Ureter (tissue), 1 donor: ENCODE measurements around the gene ZNF616. TPM values are rescaled to one million over a fixed set of nuclear protein-coding genes. Genes with fewer than 3 reads are reported as not detected.
"Not testable (repeated sequence)": the region's sequence is repeated elsewhere in the genome, so short reads cannot be mapped to it uniquely, and the experiment has no call there.

Experiments used
- DNase-seq: peaks from one replicate; pipeline ENCODE4 v3.0.0-alpha.2; 2020; ENCODE audit warnings: low spot score
- total RNA-seq: library from RNA; stranded (reverse); gene quantifications from one replicate; pipeline ENCODE4 v1.2.4, GENCODE V29; 2023
- donor health status: DM: yes; HTN: yes; CAD: no.

ZNF616 gene
- total RNA-seq, 1 donor from 2014 or later: 16.0 TPM

GRCh38 chr19:52110780-52111179, 29.0 kb downstream of the ZNF616 start:
- no peak for DNase-seq

- no peak for DNase-seq
Measured at GRCh38 chr19:52102782-52103181, 37.0 kb downstream of the ZNF616 start.

DNA sequence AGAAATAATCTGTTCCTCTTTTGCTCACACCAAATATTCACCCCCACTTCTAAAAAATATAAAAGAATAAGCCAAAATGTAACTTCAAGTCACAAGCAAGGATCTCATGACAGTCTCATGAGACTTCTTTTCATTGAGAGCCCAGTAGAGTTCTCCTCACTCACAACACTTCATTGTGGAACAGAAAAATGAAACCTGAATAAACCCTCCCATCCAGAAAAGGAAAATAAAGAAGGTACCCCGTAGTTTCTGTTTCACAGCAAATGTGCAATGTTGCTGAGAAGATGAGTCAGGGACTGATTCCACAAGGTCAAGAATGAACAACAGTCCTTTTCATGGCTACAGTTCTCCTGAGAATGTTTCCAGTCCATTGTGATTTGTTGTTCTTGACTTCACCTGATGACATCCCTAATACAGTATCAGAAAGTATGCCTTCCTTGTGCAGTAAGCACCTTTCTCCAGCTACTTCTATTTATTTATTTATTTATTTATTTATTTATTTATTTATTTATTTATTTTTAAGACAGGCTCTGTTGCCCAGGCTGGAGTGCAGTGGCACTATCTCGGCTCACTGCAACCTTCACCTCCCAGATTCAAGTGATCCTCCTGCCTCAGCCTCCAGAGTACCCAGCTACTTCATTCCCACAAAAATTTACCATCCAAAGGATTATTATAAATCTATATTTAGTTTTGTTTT, 37.7 kb downstream of the ZNF616 start:
- no peak for DNase-seq

GRCh38 chr19:52099497-52100138, 40.1 kb downstream of the ZNF616 start:
- no peak for DNase-seq

DNA sequence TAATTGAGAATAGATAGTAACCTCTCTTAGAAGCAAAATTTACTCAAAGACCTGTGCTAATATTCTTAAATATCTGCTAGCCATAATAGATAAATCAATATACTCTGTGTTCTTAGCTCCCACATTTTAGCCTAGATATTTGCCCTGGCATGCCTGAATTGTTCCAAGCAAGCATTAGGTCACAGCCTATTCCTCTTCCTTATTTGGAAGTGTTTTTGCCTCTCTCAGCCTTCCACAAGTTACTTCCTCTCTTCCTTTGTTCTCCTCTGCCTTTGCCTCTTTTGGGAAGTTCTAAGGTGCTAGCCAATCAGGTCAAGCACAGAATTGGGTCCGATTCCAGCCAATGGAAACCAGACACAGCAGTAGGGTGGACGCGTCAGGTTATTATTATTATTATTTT, 43.3 kb downstream of the ZNF616 start:
- not testable (repeated sequence) for DNase-seq

- DNase-seq: peak; percentile 97
Measured at GRCh38 chr19:52095172-52096014, 44.3 kb downstream of the ZNF616 start, which contains the start of gene ZNF841. Gene ZNF841 (minus strand): TSS chr19:52095765. CDS start chr19:52084801, 10,964 bp downstream.

DNA sequence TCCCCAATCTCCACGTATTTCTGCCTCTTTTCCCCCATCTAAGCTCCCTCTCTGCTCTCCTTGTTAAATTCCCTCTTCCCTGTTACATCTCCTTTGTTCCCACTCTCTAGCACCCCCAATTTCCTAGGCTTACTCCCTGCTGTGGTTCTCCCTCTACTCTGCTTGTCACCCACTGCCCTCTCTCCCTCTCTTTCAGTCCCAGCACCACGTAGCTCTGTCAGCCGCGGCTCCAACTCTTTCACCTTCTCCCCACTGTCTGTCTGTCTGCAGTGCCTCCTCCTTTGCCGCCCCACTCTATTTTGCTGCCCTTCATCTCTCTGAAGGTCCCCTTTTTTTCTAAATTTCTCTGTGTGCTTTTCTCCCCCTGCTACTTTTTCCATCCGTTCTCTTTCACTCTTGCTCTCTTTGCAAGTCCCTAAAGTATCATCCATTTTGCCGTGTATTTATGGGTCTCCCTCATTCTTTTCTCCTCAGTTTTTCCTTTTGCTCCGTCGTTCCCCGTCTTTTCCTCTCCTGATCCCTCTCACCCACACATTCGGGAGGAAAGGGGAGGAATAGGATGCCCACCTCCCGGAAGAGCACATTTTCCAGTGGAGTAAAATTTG, 45.1 kb downstream of the ZNF616 start:
- DNase-seq: no peak

GRCh38 chr19:52086481-52086880, 53.3 kb downstream of the ZNF616 start:
- no peak for DNase-seq

- no peak for DNase-seq
Measured at GRCh38 chr19:52070496-52070895, 69.2 kb downstream of the ZNF616 start.

- no peak for DNase-seq
Measured at GRCh38 chr19:52069653-52070052, 70.1 kb downstream of the ZNF616 start.

DNA sequence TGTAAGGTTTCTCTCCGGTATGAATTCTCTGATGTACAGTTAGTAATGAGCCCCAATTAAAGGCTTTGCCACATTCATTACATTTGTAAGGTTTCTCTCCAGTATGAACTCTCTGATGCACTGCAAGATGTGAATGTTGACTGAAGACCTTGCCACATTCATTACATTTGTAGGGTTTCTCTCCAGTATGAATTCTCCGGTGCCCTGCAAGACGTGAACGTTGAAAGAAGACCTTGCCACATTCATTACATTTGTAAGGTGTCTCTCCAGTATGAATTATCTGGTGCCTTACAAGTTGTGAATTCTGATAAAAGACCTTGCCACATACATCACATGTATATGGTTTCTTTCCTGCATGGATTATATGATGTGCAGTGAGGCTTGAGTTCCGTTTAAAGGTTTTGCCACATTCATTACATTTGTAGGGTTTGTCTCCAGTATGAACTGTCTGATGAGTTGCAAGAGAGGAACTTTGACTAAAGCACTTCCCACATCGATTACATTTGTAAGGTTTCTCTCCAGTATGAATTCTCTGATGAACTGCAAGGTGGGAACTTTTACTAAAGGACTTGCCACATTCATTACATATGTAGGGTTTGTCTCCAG, 73.4 kb downstream of the ZNF616 start:
- DNase-seq: no peak

- DNase-seq: no peak
Measured at GRCh38 chr19:52065399-52065798, 74.3 kb downstream of the ZNF616 start.

Other genes starting within 250 kb of the ZNF616 start
- 23.6 TPM for gene ZNF649, start 234.9 kb downstream of the ZNF616 start, total RNA-seq
- 10.2 TPM for gene ZNF613, start 212.5 kb downstream of the ZNF616 start, total RNA-seq
- 23.3 TPM for gene ZNF350, start 153.1 kb downstream of the ZNF616 start, total RNA-seq
- 14.9 TPM for gene ZNF615, start 131.7 kb downstream of the ZNF616 start, total RNA-seq
- gene ZNF614, start 111.6 kb downstream of the ZNF616 start, total RNA-seq: 10.0 TPM
- gene ZNF432, start 91.1 kb downstream of the ZNF616 start, total RNA-seq: 19.7 TPM
- gene ZNF841, start 44.2 kb downstream of the ZNF616 start, total RNA-seq: 38.7 TPM
- 22.0 TPM for gene ZNF836, start 31.7 kb upstream of the ZNF616 start, total RNA-seq
- 259 TPM for gene PPP2R1A, start 50.1 kb upstream of the ZNF616 start, total RNA-seq
- gene ZNF766, start 129.6 kb upstream of the ZNF616 start, total RNA-seq: 31.8 TPM
- 23.8 TPM for gene ZNF480, start 157.2 kb upstream of the ZNF616 start, total RNA-seq
- 6.9 TPM for gene ZNF610, start 196.3 kb upstream of the ZNF616 start, total RNA-seq
- gene ZNF880, start 230.0 kb upstream of the ZNF616 start, total RNA-seq: 37.5 TPM